Measurements from ENCODE around the gene NDRG4. TPM values are rescaled to one million over a fixed set of nuclear protein-coding genes. Genes with fewer than 3 reads are reported as not detected.

Gene NDRG4
- total RNA-seq, 4 donors from 2014 or later, result 0.60 to 64.7 (median 4.4) TPM

- H3K27ac ChIP-seq, result peak overlapping the region; percentile 83 to 96 (median 89)
- DNase-seq, result peak; percentile 67
- H3K36me3 ChIP-seq, result peaks cover 0 to 30% (median 13%) of the 10 kb centered on the region in 4 donors
- no peaks in the 10 kb centered on the region for H3K27me3 ChIP-seq
- intact Hi-C loops (cut with DNase I; ENCODE audit: low total_unique reads), result no loop called here
- in situ Hi-C loops (cut with MboI; ENCODE audit: low pct_ligation_motif_present in 1 of 4, low pct_unique_long_range_greater_than_20kb in 1 of 4, low sequenced_read_pairs in 3 of 4), result no loop called here
- TF ChIP-seq CTCF (IDR thresholded peaks at IDR 0.05) (peak in 1 of 5 experiments; percentile 37), EP300 (IDR thresholded peaks at IDR 0.05; ENCODE audit: low read depth) (no peak), POLR2AphosphoS5 (IDR thresholded peaks at IDR 0.05) (peak in 2 of 3 donors; percentile 18 to 39), POLR2A (IDR thresholded peaks at IDR 0.05) (no peak)
- no peaks in the 10 kb centered on the region for H3K9me3 ChIP-seq
- H3K4me3 ChIP-seq, result peak overlapping the region; percentile 56 to 91 (median 76)
- 18% methylated on average over 31 of the region's 66 CpGs; no CpG with 5 or more reads in 1 of the 2 donors for WGBS, 2 donors (ENCODE audit: low coverage in 1 of 2)
- peaks cover 0 to 26% (median 19%) of the 10 kb centered on the region in 4 donors for H3K4me1 ChIP-seq
Measured at GRCh38 chr16:58515871-58516767, 16.2 kb downstream of the NDRG4 start.

DNA sequence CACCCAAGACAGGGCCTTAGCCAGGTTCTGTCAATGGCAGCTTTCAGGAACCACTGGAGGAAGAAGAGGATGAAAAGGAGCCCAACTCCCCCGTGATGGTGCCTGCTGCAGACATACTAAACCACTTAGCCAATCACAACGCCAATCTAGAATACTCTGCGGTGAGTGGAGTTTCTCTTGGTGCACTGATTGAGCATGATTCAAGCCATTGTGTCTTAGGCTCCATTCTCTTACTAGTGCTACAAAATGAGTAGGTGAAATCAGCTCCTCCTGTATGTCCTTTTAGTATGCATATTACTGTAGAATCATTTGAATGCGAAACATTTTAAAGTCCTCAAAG is 16.8 kb downstream of the NDRG4 start:
- peaks cover 0 to 36% (median 16%) of the 10 kb centered on the region in 4 donors for H3K36me3 ChIP-seq
- 83 to 100% methylated on average over 1 to 4 of the region's 4 CpGs for WGBS, 2 donors (ENCODE audit: low coverage in 1 of 2)
- peaks cover 0 to 26% (median 19%) of the 10 kb centered on the region in 4 donors for H3K4me1 ChIP-seq
- peak overlapping the region in 1 of 4 donors; percentile 75 for H3K4me3 ChIP-seq
- DNase-seq, result no peak
- intact Hi-C loops (cut with DNase I; ENCODE audit: low total_unique reads) (no loop called here), in situ Hi-C loops (cut with MboI; ENCODE audit: low pct_ligation_motif_present in 1 of 4, low pct_unique_long_range_greater_than_20kb in 1 of 4, low sequenced_read_pairs in 3 of 4) (no loop called here)
- TF ChIP-seq POLR2AphosphoS5 (IDR thresholded peaks at IDR 0.05) (no peak), CTCF (IDR thresholded peaks at IDR 0.05) (no peak), EP300 (IDR thresholded peaks at IDR 0.05; ENCODE audit: low read depth) (no peak), POLR2A (IDR thresholded peaks at IDR 0.05) (no peak)
- no peaks in the 10 kb centered on the region for H3K9me3 ChIP-seq
- peak overlapping the region in 3 of 4 donors; percentile 83 to 89 (median 89) for H3K27ac ChIP-seq
- H3K27me3 ChIP-seq, result no peaks in the 10 kb centered on the region

- in situ Hi-C loops (cut with MboI; ENCODE audit: low pct_ligation_motif_present in 1 of 4, low pct_unique_long_range_greater_than_20kb in 1 of 4, low sequenced_read_pairs in 3 of 4), result no loop called here
- Histone ChIP-seq H3K4me1 (peaks cover 0 to 26% (median 19%) of the 10 kb centered on the region in 4 donors), H3K27ac (no peak overlapping the region), H3K36me3 (peaks cover 0 to 52% (median 24%) of the 10 kb centered on the region in 4 donors), H3K27me3 (no peaks in the 10 kb centered on the region), H3K9me3 (no peaks in the 10 kb centered on the region), H3K4me3 (no peak overlapping the region)
- 64 to 73% methylated on average over 4 to 8 of the region's 8 CpGs for WGBS, 2 donors (ENCODE audit: low coverage in 1 of 2)
- TF ChIP-seq CTCF (IDR thresholded peaks at IDR 0.05), result no peak
- TF ChIP-seq EP300 (IDR thresholded peaks at IDR 0.05; ENCODE audit: low read depth), result no peak
- no peak for TF ChIP-seq POLR2A (IDR thresholded peaks at IDR 0.05)
- TF ChIP-seq POLR2AphosphoS5 (IDR thresholded peaks at IDR 0.05), result no peak
- intact Hi-C loops (cut with DNase I; ENCODE audit: low total_unique reads), result no loop called here
- DNase-seq, result no peak
Measured at GRCh38 chr16:58518083-58518979, 18.4 kb downstream of the NDRG4 start.

DNA sequence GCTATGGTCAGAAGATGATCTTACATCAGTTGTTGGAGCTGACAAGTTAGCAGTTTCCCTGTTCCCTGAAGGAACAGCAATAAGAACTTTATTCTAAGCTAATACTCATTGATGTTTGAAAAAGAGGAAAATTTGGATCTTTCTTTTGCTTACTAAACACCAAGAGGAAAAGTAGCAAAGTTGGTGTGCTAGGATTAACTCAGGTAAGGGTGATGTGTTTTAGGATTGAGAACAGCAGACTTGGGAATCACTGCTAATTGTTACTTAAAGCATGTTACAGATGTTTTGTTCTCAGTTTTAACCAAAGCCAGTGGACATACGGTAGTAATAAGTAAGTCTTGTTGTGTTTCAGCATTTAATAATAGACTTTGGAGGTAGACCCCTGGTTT is 19.0 kb downstream of the NDRG4 start:
- H3K4me3 ChIP-seq, result no peak overlapping the region
- in situ Hi-C loops (cut with MboI; ENCODE audit: low pct_ligation_motif_present in 1 of 4, low pct_unique_long_range_greater_than_20kb in 1 of 4, low sequenced_read_pairs in 3 of 4), result no loop called here
- no peaks in the 10 kb centered on the region for H3K9me3 ChIP-seq
- no peak overlapping the region for H3K27ac ChIP-seq
- no peak for DNase-seq
- no peak for TF ChIP-seq EP300 (IDR thresholded peaks at IDR 0.05; ENCODE audit: low read depth)
- TF ChIP-seq CTCF (IDR thresholded peaks at IDR 0.05), result no peak
- no peak for TF ChIP-seq POLR2AphosphoS5 (IDR thresholded peaks at IDR 0.05)
- no peak for TF ChIP-seq POLR2A (IDR thresholded peaks at IDR 0.05)
- H3K27me3 ChIP-seq, result no peaks in the 10 kb centered on the region
- 69 to 89% methylated on average over 1 of the region's 1 CpG for WGBS, 2 donors (ENCODE audit: low coverage in 1 of 2)
- peaks cover 0 to 59% (median 27%) of the 10 kb centered on the region in 4 donors for H3K36me3 ChIP-seq
- intact Hi-C loops (cut with DNase I; ENCODE audit: low total_unique reads), result no loop called here
- peaks cover 0 to 26% (median 19%) of the 10 kb centered on the region in 4 donors for H3K4me1 ChIP-seq

All from transverse colon (tissue), 4 donors.